Activated CD4-positive, alpha-beta T cell treated with anti-CD3 and anti-CD28 coated beads, Interleukin-2, amount 50 U/mL, for 4 hours (primary cell): ENCODE results near the gene SELENOW.
A peak's percentile ranks its signal among the peaks of the same experiment; 100 is the strongest.
"Not testable (repeated sequence)": the region's sequence is repeated elsewhere in the genome, so short reads cannot be mapped to it uniquely, and the experiment has no call there.

Experiments used
- DNase-seq, 2 experiments: peaks; one replicate each; pipeline ENCODE4 v3.0.0-alpha.2; 2020

Gene SELENOW

GRCh38 chr19:47756953-47757608 is 21.4 kb upstream of the SELENOW start:
- DNase-seq, result no peak

DNA sequence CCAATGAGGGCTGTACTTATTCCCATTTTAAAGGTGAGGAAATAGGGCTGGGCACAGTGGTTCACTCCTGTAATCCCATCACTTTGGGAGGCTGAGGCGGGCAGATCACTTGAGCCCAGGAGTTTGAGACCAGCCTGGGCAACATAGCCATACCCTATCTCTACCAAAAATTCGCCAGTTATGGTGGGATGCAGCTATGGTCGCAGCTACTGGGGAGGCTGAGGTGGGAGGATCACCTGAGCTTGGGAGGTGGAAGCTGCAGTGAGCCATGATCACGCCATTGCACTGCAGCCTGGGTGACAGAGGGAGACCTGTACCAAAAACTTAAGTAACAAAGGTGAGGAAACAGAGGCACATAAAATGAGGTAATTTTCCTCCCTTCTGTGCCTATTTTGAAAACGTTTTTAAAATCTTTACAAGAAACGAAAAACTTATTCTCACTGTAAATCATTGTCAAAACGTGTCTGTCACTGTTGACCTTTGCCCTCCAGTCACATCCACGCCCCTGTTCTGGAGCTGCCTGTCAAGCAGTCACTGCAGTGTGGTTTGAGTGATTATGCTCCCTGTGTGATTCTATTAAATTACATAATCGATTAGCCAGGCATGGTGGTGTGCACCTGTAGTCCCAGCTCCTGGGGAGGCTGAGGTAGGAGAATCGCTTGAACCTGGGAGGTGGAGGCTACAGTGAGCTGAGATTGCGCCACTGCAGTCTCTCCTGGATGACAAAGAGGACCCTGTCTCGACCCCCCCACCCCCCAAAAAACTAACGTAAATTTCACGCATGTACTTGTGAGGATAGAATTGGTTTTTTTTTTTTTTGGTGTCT is 20.7 kb upstream of the SELENOW start:
- no peak for DNase-seq

- no peak for DNase-seq
These were observed 20.1 kb upstream of the SELENOW start for GRCh38 chr19:47758443-47758804.

- DNase-seq, result no peak
These were observed 17.9 kb upstream of the SELENOW start for GRCh38 chr19:47760632-47760999.

DNA sequence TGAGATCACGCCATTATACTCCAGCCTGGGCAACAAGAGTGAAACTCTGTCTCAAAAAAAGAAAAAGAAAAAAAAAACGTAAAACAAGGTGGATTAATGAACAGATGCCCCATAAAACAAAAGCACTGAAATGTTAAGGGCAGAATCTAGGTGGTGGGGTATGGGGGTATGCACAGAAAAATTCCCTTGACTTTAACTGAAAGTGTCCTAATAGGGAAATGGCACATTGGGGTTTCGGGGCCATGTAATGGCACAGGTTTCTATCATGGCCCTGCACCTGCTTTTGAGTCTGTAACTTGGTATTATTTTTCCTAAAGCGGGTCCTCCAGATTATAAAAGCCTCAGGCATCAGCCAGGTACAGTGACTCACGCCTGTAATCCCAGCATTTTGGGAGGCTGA is 16.9 kb upstream of the SELENOW start:
- no peak for DNase-seq

DNA sequence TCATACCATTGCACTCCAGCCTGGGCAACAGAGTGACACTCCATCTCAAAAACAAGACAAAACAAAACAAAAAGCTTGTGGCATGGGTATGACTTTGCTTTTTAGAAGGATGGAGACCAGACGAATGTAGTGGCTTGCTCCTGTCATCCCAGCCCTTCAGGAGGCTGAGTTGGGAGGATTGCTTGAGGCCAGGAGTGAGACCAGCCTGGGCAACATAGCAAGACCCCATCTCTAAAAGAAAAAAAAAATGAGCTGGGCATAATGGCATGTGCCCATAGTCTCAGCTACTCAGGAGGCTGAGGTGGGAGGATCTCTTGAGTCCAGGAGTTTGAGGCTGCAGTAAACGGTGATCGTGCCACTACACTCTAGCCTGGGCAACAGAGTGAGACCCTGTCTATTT is 16.4 kb upstream of the SELENOW start:
- no peak for DNase-seq

DNA sequence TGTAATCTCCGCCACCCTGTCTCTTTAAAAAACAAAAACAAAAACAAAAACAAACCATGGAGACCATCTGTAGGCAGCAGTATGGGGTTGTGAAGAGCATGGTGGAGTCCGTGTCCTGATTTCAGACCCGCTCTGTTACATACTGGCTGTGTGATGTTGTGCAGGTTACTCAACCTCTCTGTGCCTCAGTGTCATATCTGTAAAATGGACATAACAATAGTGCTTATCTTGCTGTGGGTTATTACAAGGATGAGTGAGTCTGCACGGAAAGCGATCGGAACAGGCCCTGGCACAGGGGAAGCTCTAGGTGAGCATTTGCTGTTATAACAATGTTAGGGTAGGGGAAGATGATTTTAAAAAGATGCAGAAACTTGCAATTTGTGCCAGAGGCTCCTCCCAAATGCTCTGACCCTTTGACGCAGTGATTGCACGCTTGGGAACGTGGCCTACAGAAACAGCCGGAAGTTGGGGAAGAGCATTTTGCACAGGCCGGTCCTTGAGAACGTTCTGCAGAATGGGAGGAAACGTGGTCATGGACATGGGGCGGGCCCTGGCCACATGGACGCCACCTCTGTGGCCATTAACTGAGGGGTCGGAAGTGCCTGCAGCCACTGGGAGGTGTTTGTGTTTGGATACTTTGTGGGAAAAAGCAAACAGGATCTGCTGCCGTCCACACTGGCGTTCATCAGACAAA is 15.7 kb upstream of the SELENOW start:
- no peak for DNase-seq

GRCh38 chr19:47764705-47765104 is 13.8 kb upstream of the SELENOW start:
- not testable (repeated sequence) for DNase-seq

DNA sequence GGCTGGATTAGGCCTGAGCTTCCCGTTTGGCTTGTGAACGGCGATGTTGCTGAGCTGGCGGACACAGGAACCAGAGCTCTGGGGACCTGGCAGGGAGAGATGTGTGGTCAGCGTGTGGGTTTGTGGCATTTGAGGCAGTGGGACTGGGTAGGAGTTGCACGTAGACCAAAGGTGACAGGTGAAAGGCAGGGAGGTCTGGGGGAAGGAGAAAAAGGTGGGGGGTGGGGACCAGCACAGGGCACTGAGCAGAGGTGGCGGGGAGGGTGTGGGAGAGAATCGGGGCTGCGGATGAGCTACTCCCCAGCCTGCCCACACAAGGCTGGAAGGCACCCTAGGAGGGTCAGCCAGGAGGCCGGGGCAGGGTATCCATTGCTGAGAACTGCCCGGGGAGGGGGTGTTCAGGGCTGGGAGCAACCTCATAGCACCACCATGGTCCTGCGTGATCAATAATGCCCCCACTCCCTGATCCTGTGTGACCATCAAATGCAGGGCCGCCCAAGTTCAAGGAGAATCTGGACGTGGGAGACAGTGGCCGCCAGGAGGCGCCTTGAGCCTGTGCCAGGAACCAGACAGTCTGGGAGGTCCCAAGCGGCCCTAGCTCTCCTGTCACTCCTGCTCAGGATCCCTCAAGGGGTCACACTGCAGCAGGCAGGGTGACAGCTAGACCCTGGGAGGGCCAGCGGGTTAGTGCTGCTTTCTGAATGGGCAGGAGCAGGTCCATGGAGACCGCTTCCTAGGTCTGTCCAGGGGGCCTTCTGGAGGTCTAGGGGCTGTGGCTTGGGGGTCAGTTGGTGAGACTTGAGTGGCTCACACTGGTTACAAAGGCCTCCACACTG is 12.8 kb upstream of the SELENOW start:
- peak; percentile 34 to 40 for DNase-seq

- no peak for DNase-seq
These were observed 12.2 kb upstream of the SELENOW start for GRCh38 chr19:47766359-47766620.

- no peak for DNase-seq
These were observed 11.8 kb upstream of the SELENOW start for GRCh38 chr19:47766670-47767069.

DNA sequence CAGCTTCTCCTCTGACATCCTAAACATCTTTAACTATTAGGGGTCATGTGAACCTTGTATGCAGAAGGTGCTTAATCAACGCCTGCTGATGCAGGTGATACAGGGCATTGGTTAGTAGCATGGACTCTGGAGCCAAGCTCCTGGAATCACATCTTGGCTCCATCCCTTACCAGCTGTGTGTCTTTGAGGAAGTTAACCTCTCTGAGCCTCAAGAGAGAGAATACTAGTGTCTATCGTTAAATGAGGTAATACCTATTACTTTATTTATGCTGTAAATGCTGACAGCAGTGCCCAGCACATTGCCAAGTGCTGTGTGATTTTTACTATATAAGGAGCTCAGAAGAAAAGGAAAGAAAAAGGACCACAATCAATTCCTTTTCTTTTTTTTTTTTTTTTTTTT is 11.2 kb upstream of the SELENOW start:
- no peak for DNase-seq

DNA sequence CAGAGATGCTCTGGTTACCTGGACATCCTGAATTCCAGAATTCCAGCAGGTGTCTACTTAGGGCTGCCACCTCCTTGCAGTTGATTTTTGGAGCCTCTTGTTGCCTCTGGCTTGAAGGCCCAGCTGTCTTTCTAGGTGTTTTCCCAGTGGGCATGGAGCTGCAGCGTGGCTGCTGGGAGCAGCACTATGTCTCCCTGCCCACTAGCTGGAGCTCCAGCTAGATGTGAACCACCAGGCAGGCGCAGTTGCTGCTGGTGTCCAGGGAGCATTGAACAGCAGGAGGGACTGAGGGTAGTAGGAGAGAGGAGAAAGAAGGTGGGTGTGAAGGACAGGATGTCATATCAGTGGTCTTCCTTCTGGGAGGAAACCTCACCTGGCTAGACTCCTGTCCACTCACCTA is 9.9 kb upstream of the SELENOW start:
- DNase-seq, result no peak

- DNase-seq, result no peak
These were observed 9.0 kb upstream of the SELENOW start for GRCh38 chr19:47769534-47769933.

GRCh38 chr19:47771291-47771690 is 7.2 kb upstream of the SELENOW start:
- not testable (repeated sequence) for DNase-seq

- no peak for DNase-seq
These were observed 1.9 kb upstream of the SELENOW start for GRCh38 chr19:47776568-47776967.

DNA sequence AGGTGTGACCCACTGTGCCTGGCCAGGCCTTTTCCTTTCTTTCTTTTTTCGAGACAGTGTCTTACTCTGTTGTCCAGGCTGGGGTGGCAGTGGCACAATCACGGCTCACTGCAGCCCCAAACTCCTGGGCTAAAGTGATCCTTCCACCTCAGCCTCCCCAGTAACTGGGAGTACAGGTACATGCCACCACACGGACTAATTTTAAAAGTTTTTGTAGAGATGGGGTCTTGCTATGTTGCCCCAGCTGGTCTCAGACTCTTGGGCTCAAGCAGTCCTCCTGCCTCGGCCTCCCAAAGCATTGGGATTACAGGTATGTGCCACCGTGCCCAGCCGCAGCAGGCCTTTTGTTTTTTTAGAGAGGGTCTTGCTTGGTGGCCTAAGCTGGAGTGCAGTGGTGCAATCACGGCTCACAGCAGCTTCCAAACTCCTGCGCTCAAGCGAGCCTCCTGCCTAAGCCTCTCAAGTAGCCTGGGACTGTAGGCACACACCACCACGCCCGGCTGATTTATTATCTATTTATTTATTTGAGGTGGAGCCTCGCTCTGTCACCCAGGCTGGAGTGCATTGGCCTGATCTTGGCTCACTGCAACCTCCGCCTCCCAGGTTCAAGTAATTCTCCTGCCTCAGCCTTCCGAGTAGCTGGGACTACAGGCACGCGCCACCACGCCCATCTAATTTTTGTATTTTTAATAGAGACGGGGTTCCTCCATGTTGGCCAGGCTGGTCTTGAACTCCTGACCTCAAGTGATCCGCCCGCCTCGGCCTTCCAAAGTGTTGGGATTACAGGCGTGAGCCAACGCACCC is 1.1 kb upstream of the SELENOW start:
- DNase-seq, result not testable (repeated sequence)

DNA sequence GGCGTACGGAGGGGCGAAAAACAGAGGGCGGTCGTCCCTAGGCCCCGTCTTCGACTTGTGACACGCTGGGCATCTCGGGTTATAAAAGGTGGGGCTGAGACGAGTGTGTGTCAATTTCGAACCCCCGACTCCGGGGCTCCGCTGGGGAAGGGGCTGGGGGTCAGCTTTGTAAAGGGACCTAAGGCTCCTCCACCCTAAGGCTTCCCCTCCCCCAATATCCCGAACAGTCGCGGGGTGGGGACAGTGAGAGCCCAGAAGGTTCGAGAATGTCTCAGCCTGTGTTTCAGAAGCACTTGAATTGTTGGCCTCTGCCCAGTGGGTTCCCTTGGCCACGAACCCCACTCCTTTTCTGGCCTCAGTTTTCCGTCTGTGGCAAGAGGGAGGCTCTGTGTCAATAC is 450 bp downstream of the SELENOW start:
- DNase-seq, result no peak

DNA sequence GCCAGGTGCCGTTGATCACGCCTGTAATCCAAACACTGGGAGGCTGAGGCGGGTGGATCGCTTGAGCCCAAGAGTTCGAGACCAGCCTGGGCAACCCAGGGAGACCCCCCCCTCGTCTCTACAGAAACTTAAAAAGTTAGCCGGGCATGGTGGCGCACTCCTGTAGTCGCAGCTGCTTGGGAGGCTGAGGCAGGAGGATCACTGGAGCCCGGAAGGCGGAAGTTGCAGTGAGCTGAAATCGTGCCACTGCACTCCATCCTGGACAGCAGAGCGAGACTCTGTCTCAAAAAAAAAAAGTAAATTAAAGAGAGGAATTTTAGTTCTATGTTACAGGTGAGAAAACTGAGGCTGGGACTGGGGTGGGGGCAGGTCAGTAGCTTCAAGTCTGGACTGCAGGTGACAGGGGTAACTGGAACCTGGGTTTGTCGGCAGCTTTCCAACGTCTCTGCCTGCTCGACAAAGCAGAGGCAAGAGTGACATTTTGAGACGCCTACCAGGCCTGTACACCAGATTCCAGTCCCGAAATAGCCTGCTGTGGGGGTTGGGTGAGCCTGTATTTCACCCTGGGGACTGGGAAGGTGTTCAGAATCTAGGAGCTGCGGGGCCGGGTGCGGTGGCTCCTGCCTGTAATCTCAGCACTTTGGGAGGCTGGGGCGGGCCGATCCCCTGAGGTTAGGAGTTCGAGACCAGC is 1.2 kb downstream of the SELENOW start:
- DNase-seq, result no peak

- no peak for DNase-seq
These were observed 1.7 kb downstream of the SELENOW start for GRCh38 chr19:47780215-47780551.

DNA sequence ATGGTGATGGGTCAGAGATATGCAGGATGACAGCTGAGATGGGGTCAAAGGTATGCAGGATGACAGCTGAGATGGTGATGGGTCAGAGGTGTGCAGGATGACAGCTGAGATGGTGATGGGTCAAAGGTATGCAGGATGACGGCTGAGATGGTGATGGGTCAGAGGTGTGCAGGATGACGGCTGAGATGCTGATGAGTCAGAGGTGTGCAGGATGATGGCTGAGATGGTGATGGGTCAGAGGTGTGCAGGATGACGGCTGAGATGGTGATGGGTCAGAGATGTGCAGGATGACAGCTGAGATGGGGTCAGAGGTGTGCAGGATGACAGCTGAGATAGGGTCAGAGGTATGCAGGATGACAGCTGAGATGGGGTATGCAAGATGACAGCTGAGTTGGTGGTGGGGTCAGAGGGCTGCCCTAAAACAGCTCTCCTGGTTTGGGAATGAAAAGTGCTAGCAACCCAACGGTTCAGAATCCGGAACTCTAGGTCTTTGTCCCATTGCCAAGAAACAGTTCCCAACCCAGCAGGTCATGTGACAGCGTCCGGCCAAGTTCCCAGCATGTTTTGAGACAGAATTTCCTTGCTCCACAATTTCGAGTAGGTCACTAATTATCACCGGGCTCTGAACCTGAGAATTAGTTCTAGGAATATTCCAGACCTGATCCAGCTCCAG is 3.2 kb downstream of the SELENOW start:
- DNase-seq, result no peak

DNA sequence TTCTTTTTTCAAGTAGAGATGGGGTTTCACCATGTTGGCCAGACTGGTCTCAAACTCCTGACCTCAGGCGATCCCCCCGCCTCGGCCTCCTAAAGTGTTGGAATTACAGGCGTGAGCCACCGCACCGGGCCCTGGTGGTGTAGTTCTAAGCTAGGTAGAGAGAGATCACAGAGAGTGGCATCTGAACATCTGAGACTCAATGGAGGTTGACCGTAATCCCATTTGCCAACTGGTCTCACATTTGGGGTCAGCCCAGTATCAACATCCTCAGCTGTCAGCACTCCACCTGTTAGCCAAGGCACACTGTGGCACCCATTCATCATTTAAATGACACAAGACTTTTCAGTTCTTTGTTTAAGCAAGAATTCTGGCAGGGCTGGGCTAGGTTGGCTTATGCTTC is 8.1 kb downstream of the SELENOW start:
- no peak for DNase-seq
